ENCODE data around the gene FAM184A. TPM values are rescaled to one million over a fixed set of nuclear protein-coding genes. Genes with fewer than 3 reads are reported as not detected.

FAM184A gene
- total RNA-seq, 1 donor from 2014 or later: 3.1 TPM

DNA sequence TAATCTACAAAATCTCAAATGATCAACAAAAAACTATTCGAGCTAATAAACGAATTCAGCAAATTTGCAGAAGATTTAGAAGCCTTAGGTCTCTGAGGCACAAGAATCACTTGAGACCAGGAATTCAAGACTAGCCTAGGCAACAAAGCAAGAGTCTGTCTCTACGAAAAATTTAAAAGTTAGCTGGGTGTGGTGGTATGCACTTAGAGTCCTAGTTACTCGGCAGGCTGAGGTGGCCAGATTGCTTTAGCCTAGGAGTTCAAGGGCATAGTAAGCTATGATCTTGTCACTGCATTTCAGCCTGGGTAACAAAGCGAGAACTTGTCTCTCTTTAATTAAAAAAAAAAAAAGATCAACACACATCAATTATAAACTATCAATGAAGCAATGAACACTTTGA, 34.2 kb downstream of the FAM184A start:
- Histone ChIP-seq H3K36me3 (no peaks in the 10 kb centered on the region), H3K4me1 (no peaks in the 10 kb centered on the region), H3K27me3 (no peaks in the 10 kb centered on the region), H3K27ac (no peak overlapping the region), H3K9me3 (no peaks in the 10 kb centered on the region), H3K4me3 (no peak overlapping the region)
- TF ChIP-seq, protein P1, sequence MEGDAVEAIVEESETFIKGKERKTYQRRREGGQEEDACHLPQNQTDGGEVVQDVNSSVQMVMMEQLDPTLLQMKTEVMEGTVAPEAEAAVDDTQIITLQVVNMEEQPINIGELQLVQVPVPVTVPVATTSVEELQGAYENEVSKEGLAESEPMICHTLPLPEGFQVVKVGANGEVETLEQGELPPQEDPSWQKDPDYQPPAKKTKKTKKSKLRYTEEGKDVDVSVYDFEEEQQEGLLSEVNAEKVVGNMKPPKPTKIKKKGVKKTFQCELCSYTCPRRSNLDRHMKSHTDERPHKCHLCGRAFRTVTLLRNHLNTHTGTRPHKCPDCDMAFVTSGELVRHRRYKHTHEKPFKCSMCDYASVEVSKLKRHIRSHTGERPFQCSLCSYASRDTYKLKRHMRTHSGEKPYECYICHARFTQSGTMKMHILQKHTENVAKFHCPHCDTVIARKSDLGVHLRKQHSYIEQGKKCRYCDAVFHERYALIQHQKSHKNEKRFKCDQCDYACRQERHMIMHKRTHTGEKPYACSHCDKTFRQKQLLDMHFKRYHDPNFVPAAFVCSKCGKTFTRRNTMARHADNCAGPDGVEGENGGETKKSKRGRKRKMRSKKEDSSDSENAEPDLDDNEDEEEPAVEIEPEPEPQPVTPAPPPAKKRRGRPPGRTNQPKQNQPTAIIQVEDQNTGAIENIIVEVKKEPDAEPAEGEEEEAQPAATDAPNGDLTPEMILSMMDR (IDR thresholded peaks at IDR 0.05): no peak
- DNase-seq (ENCODE audit: low spot score in 2 of 2): no peak
- intact Hi-C loops (cut with DNase I): no loop called here

DNA sequence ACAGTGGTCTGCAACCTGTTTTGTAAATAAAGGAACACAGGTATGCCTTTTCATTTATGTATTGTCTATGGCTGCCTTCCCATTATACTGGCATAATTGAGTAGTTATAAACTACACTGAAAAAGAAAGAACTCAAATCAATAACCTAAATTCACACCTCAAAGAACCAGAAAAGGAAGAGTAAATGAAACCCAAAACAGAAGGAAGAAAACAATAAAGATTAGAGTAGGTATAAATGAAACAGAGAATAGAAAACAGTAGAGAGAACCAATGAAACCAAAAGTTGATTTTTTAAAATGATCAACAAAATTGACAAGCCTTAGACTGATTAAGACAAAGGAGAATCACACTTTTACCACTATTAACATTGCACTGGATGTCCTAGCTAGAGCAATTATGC, 34.7 kb downstream of the FAM184A start:
- Histone ChIP-seq H3K36me3 (no peaks in the 10 kb centered on the region), H3K27ac (no peak overlapping the region), H3K9me3 (no peaks in the 10 kb centered on the region), H3K27me3 (no peaks in the 10 kb centered on the region), H3K4me3 (no peak overlapping the region), H3K4me1 (no peaks in the 10 kb centered on the region)
- TF ChIP-seq, protein P1 (IDR thresholded peaks at IDR 0.05): no peak
- intact Hi-C loops (cut with DNase I): no loop called here
- DNase-seq (ENCODE audit: low spot score in 2 of 2): no peak

DNA sequence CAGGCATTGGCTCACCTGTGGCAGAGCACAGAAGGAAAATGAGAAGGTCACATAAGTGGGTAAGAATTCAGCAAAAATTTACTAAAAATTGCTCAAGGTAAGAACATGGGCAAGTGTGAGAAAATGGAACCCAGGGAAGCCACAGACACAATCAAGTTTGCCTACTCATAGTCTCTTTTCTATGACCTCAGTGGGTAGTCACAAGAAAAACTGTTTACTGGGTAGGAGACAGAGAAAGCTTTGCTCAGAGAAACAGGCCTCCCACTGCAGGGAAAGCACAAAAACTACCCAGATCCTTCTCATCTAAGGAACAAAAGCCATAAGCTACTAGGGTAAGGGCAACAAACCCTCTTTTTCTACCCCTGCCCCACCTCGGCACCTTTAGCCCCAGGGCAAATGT, 35.2 kb downstream of the FAM184A start:
- H3K36me3 ChIP-seq: no peaks in the 10 kb centered on the region
- TF ChIP-seq, protein P1 (IDR thresholded peaks at IDR 0.05): no peak
- no peak overlapping the region for H3K4me3 ChIP-seq
- H3K27me3 ChIP-seq: no peaks in the 10 kb centered on the region
- H3K4me1 ChIP-seq: no peaks in the 10 kb centered on the region
- H3K27ac ChIP-seq: no peak overlapping the region
- no peaks in the 10 kb centered on the region for H3K9me3 ChIP-seq
- no peak for DNase-seq (ENCODE audit: low spot score in 2 of 2)
- intact Hi-C loops (cut with DNase I): no loop called here

DNA sequence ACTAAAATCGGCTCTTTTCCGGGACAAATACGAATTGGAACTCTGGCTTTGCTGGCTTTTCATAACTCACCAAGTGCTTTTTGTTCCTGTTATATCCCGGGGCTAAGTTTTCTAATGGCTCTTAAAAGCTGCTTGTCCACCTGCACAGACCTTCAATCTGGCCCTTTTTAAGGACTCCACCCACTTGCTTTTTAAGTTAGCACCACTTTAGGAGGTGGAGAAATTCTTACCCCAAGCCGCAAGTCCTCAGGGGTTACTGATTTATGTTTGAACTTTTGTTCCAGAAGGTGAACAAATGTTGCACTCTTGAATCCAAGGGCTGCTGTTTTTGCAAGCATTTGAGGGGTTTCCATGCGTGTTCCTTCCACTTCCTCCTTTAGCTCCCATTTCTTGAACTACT, 37.8 kb downstream of the FAM184A start:
- TF ChIP-seq, protein P1 (IDR thresholded peaks at IDR 0.05): no peak
- no peak for DNase-seq (ENCODE audit: low spot score in 2 of 2)
- Histone ChIP-seq H3K27me3 (no peaks in the 10 kb centered on the region), H3K4me3 (no peak overlapping the region), H3K4me1 (no peaks in the 10 kb centered on the region), H3K27ac (no peak overlapping the region), H3K36me3 (no peaks in the 10 kb centered on the region), H3K9me3 (no peaks in the 10 kb centered on the region)
- intact Hi-C loops (cut with DNase I): no loop called here

DNA sequence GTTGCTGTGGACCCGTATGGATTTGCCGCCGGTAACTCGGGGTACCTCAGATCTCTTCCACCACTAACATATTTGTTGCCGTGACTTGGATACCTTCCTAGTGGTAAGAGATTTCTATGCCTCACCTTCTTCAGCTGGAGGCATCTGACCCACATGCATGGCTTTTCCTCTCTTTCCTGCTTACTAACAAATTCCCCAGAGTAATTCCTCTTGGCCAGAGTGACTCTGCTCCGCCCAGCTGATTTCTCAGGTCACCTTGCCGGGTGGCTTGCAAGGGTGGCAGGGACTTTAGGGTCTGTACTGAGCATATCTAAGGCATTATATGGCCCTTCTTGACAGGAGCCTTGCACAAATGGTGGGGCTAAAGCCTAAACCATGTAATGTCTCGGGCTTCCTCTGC, 38.2 kb downstream of the FAM184A start:
- Histone ChIP-seq H3K27me3 (no peaks in the 10 kb centered on the region), H3K4me1 (no peaks in the 10 kb centered on the region), H3K36me3 (no peaks in the 10 kb centered on the region), H3K9me3 (no peaks in the 10 kb centered on the region), H3K4me3 (no peak overlapping the region), H3K27ac (no peak overlapping the region)
- intact Hi-C loops (cut with DNase I): no loop called here
- TF ChIP-seq, protein P1 (IDR thresholded peaks at IDR 0.05): no peak
- no peak for DNase-seq (ENCODE audit: low spot score in 2 of 2)

DNA sequence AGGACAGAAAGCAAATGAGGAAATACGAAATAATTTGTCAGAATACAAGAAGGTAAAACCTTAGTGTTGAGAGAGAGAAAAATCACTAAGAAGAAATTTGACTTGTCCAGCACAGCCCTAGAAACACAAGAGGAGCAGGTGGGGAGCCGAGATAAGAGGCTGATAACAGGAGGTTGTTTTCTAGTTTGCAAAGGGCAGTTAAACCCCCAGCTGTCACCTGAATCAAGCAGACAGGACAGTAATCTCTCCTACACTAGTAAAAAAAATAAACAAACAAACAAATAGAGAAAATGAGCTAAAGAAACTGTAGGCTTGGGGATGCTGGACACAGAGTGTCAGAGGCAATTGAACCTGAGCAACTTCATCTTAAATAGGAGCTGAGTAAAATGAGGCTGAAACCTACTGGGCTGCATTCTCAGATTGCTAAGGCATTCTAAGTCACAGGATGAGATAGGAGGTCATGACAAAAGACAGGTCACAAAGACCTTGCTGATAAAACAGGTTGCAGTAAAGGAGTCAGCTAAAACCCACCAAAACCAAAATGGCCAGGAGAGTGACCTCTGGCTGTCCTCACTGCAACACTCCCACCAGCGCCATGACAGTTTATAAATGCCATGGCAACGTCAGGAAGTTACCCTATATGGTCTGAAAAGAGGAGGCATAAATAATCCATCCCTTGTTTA, 40.4 kb downstream of the FAM184A start:
- no peak overlapping the region for H3K27ac ChIP-seq
- H3K27me3 ChIP-seq: no peaks in the 10 kb centered on the region
- intact Hi-C loops (cut with DNase I): no loop called here
- no peak overlapping the region for H3K4me3 ChIP-seq
- no peaks in the 10 kb centered on the region for H3K4me1 ChIP-seq
- no peaks in the 10 kb centered on the region for H3K9me3 ChIP-seq
- TF ChIP-seq, protein P1 (IDR thresholded peaks at IDR 0.05): no peak
- no peak for DNase-seq (ENCODE audit: low spot score in 2 of 2)
- H3K36me3 ChIP-seq: no peaks in the 10 kb centered on the region
